ENCODE data around the gene UNC45A.

The UNC45A gene

DNA sequence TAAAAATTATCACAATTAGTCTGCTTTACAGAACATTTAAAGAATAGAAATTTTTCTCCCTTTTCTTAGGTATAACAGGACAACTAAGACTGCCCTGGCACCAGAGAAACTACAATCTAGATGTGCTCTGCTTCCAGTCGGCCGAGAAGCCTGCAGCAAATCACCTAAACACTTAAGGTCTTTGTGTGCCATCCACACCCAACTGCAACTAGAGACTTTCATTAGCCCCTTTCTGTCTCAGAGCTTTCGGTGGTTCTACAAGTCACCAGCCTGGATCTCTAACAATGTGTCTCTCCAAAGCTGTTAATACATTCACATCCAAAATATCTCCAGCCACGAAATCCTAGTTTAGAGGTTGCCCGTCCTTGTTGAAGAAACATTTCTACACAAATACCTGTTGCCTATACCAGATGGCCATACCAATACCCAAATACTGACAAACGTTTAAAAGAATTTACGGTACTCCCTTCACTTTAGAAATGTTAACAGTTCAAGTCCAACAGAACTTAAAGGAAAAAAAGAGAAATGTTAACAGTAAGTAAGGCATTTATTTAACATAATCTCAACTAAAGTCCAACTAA lies 52.6 kb downstream of the UNC45A start:
- in situ Hi-C loops (cut with MboI; ENCODE audit: low pct_unique_long_range_greater_than_20kb, low sequenced_read_pairs), result no loop called here
- DNase-seq, result no peak

DNA sequence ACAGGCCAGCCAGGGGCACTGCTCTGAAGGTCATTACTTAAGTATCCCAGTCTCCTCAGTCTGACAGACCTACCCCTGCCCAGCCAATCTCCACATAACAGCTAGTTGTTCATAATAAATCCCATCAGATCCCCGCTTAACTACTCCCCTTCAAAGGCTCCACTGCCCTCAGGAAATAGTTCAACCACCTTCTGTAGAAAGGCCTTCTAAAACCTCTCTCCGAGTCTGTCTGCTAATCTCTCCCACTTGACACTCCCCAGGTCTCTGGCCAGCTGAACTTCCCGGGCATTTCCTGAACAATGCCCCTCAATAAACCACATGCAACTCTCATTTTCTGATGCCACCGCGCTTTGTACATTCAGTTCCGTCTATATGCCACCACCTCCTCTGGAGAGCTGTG lies 53.2 kb downstream of the UNC45A start:
- in situ Hi-C loops (cut with MboI; ENCODE audit: low pct_unique_long_range_greater_than_20kb, low sequenced_read_pairs), result no loop called here
- DNase-seq, result peak; percentile 50

DNA sequence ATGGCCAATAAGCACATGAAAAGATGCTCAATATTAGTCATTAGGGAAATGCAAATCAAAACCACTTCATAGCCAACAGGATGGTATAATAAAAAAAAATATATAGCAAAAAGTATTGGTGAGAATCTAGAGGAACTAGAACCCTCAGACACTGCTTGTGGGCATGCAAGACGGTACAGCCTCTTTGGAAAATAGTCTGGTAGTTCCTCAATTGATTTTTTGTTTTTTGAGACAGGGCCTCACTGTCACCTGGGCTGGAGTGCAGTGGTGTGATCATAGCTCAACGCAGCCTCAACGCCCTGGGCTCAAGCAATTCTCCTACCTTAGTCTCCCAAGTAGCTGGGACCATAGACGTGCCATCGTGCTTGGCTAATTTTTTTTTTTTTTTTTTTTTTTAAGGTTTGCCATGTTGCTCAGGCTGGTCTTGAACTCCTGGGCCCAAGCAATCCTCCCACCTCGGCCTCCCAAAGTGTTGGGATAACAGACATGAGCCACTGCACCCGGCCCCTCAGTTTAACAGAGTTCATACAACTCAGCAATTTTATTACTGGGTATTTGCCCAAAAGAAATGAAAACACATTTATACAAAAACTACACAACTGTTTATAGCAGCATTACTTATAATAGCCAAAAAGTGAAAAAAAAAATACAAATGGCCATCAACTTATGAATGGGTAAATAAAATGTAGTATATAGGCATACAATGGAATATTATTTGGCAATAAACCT lies 54.1 kb downstream of the UNC45A start:
- DNase-seq, result peak; percentile 61
- in situ Hi-C loops (cut with MboI; ENCODE audit: low pct_unique_long_range_greater_than_20kb, low sequenced_read_pairs), result no loop called here

DNA sequence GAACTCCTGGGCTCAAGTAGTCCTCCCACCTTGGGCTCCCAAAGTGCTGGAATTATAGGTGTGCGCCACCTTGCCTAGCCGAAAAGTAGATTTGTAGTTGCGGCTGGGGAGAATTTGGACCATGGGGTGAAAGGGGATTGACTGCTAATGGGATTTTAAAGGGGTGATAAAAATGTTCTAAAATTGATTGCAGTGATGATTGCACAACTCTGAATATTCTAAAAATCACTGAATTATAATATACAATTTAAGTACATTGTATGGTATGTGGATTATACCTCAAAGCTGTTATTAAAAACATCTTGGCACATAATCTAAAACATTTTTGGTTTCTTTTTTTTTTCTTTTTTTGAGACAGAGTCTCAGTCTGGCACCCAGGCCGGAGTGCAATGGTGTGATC lies 55.4 kb downstream of the UNC45A start:
- in situ Hi-C loops (cut with MboI; ENCODE audit: low pct_unique_long_range_greater_than_20kb, low sequenced_read_pairs), result no loop called here
- no peak for DNase-seq

DNA sequence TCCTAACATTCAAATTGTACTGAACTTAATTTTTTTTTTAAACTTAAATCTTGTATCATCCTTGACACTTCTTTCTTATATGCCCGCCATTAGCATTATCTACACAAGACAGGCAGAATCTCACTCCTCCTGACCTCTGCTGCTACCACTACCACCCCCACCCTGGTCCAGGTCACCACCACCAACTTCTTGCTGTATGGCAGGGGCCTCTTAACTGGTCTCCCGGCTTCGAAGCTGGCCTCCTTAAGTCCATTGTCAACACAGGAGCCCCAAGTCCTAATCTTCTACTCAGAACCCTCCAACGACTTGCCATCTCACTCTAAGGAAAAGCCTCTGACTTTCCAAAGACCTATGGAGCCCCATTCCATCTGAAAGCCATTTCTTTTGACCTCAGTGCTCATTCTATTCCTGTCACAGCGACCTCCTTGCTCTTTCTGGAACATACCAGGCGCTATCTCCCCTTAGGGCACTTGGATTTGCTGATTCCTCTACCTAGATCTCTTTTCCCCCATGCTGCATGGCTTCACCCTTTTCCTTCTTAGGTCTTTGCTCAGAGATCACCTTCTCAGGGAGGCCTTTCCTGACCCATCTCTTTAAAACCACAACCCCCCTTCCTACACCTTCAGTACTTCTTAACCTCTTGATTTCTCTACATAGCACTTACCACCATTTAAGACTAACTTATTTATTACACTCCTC lies 56.7 kb downstream of the UNC45A start:
- in situ Hi-C loops (cut with MboI; ENCODE audit: low pct_unique_long_range_greater_than_20kb, low sequenced_read_pairs), result no loop called here
- peak; percentile 16 for DNase-seq

DNA sequence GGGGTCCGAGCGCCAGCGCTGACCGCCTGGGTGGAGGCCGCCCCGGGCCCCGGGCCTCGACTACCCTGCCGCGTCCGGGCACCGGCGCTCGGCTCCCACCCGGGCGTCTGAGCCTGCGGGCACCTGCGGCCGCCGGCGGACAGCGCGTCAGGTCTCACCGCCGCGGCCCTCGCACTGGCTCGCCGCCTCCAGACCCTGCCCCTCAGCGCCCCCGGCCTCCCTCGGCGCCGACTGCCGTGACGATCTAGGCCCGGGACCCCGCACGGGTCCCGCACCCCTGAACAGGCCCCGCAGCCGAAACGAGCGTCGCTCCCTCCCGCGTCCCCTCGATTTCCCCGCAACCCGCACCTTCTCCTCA lies 59.0 kb downstream of the UNC45A start:
- no peak for DNase-seq
- in situ Hi-C loops (cut with MboI; ENCODE audit: low pct_unique_long_range_greater_than_20kb, low sequenced_read_pairs), result no loop called here

DNA sequence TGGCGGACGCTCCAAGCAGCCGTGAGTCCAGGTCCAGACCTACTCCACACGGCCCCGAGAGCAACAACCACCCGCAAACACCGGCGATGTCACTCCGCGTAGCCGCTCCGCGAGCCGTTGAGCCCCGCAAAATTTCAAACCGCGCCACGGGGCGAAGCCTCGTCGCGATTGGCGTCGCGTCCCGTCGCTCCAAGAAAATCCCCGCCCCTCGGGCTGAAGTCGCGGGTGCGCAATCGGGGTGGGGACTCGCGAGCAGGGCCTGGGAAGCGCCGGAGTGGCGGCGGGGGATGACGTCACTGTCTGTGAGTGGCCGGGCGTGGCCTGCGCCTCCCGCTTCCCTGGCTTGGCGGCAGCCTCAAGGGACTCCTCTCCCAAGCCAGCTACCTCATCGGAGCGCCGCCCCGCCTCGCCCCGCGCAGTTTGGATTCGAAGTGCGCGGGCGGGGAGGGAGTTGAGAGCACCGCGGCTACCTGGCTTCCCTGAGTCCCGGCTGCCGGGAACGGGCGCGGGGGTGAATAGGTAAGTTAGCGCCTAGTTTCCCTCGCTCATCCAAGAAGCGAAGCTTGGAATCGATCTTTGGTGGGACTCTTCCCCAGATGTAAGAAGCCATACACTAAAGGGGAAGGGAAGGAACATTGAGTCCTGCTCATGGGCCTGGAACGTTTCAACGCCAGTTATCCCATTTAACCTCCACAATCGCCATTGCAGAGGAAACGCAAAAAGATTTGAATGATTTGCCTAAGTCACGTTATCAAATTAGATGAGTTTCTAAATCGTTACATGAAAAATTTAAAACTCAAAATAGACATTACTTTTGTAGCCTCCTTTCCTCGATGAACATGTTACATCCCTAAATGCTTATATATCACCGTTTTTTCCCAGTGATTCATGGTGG lies 59.6 kb downstream of the UNC45A start, which contains the start of gene PRC1:
Gene PRC1 (minus strand): TSS at position 119 of the 895 bp plus-strand sequence. CDS start 118 bp downstream, at position 1.
- peak; percentile 99 for DNase-seq
- in situ Hi-C loops (cut with MboI; ENCODE audit: low pct_unique_long_range_greater_than_20kb, low sequenced_read_pairs), result no loop called here

DNA sequence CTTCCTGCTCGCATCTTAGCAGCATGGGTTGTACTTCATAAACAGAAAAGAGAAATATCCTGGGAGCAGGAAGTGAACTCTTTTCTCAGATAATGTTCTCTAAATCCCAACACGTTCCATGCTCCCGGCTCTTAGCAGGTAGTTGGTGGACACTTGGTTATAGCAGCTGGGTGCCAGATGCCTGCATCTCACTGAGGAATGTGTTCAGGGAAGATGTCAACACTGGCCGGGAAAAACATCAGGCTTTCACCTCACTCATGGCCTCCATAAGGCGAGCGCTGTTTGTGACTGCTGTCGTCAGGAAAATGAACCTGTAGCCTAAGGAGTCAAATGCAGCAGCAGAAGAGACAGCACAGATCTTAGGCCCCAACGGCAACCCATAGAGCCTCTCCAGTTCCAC lies 63.7 kb downstream of the UNC45A start:
- in situ Hi-C loops (cut with MboI; ENCODE audit: low pct_unique_long_range_greater_than_20kb, low sequenced_read_pairs), result no loop called here
- no peak for DNase-seq

DNA sequence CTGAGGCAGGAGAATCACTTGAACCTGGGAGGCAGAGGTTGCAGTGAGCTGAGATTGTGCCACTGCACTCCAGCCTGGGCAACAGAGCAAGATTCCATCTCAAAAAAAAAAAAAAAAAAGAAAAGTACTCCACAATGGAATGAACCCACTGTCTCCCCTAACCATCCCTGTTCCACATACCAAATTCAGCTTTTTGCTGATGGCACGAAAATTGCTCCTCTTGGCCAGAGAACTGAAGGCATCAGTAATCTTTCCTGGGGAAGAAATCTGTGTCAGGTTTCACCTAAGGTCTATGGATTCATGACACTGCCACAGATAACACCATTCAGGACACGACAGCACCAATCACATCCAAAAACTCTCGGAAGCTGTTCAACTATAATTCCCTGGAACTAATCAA lies 66.1 kb downstream of the UNC45A start:
- in situ Hi-C loops (cut with MboI; ENCODE audit: low pct_unique_long_range_greater_than_20kb, low sequenced_read_pairs), result no loop called here
- no peak for DNase-seq

Data from KBM-7 (cell line).